ENCODE data around the gene MT2A.

Gene MT2A

DNA sequence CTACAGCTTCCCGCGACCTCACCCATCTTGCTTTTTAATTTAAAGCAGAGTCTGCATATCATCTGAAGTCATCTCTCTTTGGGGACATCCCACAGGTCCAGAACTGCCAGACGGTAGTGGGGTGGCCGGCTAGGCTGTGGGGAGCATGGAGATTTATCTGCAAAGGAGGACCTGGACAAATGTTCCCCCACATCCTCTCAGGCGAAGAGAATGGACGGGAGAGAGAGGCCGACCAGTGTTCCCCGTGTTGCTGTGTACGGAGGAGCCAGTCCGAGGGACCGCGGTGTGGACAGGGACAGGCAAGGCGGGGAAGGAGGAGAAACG lies 23.4 kb downstream of the MT2A start:
- H3K4me3 ChIP-seq (ENCODE audit: low read depth, low read length): peak overlapping the region; percentile 27
- no peak for DNase-seq (ENCODE audit: low read depth, low spot score)
- in situ Hi-C loops (cut with HindIII; ENCODE audit: low sequenced_read_pairs): no loop called here
- TF ChIP-seq, protein P1, sequence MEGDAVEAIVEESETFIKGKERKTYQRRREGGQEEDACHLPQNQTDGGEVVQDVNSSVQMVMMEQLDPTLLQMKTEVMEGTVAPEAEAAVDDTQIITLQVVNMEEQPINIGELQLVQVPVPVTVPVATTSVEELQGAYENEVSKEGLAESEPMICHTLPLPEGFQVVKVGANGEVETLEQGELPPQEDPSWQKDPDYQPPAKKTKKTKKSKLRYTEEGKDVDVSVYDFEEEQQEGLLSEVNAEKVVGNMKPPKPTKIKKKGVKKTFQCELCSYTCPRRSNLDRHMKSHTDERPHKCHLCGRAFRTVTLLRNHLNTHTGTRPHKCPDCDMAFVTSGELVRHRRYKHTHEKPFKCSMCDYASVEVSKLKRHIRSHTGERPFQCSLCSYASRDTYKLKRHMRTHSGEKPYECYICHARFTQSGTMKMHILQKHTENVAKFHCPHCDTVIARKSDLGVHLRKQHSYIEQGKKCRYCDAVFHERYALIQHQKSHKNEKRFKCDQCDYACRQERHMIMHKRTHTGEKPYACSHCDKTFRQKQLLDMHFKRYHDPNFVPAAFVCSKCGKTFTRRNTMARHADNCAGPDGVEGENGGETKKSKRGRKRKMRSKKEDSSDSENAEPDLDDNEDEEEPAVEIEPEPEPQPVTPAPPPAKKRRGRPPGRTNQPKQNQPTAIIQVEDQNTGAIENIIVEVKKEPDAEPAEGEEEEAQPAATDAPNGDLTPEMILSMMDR (IDR thresholded peaks at IDR 0.05; ENCODE audit: low read depth, low read length): no peak

DNA sequence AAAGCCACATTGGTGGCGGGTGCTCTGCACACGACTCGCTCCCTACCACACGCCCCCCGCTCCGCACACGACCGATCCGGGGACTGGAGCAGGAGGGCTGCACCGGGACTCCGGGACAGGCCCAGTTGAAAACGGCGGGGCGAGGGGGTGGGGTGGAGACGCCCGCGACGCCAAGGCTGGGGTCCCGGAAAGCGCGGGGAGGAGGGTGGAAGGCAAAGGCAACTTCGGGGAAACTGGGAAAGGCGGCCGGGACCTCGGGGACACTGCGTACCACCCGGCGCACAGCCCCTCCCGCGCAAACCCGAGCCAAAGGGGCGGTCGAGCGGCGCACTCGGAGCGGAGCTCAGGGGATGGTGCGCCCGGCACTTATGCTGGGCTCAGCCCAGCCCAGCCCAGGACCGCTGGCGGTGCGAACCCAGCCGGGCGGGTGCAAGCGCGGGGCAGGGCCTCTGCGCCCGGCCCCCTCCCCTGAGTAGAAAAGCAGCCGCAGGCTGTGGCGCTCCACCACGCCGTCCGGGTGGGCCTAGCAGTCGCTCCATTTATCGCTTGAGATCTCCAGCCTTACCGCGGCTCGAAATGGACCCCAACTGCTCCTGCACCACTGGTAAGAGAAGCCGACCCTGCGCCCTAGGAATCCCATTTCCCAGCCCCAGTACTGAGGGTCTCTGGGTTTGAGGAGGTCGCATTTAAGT lies 23.9 kb downstream of the MT2A start, which contains the start of gene MT1M:
TSS of gene MT1M (plus strand) at position 504 of the 692 bp plus-strand sequence. CDS start at position 577, 73 bp downstream.
- H3K4me3 ChIP-seq (ENCODE audit: low read depth, low read length): peak within 1 kb of the TSS; percentile 27
- DNase-seq (ENCODE audit: low read depth, low spot score): no peak
- in situ Hi-C loops (cut with HindIII; ENCODE audit: low sequenced_read_pairs): no loop called here
- TF ChIP-seq, protein P1 (IDR thresholded peaks at IDR 0.05; ENCODE audit: low read depth, low read length): no peak

DNA sequence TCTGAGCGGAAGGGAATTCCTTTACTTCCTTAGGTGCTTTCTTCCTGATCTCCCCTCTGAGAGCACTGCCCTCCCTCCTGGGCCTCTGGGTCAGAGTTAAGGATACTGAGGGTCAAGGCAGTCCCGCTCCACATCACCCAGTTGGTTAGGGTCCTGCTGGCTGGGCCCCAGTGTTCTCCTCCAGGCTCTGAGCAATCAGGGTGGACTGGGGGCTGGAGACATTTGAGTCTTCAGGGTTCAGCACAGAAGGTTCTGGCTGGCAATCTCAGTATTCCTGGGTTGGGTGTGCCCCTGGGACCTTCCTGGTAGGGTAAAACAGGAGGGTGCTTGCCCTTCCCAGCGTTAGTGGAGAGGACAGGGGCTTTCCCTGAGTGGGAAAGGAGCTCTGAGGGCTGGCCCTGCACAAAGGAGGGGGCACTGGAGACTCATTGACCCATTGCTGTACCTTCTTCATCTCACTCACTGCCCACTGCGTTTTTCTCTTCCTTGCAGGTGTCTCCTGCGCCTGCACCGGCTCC lies 24.5 kb downstream of the MT2A start:
- peak overlapping the region; percentile 27 for H3K4me3 ChIP-seq (ENCODE audit: low read depth, low read length)

DNA sequence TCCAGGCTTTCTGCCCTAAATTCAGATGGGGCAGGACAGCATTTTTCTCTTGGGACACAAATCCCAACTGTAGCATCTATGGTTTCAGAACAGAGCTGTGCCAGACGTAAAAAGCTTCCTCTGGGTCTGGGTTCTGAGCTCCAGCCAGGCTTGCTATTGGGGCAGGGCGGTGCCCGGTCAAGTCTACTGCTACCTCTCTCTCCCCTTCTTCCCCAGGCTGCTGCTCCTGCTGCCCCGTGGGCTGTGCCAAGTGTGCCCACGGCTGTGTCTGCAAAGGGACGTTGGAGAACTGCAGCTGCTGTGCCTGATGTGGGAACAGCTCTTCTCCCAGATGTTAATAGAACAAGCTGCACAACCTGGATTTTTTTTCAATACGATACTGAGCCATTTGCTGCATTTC lies 25.2 kb downstream of the MT2A start:
- no peak overlapping the region for H3K4me3 ChIP-seq (ENCODE audit: low read depth, low read length)
- no peak for DNase-seq (ENCODE audit: low read depth, low spot score)
- TF ChIP-seq, protein P1 (IDR thresholded peaks at IDR 0.05; ENCODE audit: low read depth, low read length): no peak
- in situ Hi-C loops (cut with HindIII; ENCODE audit: low sequenced_read_pairs): no loop called here

More for the DNA sequence above, 24.5 kb downstream of the MT2A start:
- DNase-seq (ENCODE audit: low read depth, low spot score): no peak
- TF ChIP-seq, protein P1 (IDR thresholded peaks at IDR 0.05; ENCODE audit: low read depth, low read length): no peak
- in situ Hi-C loops (cut with HindIII; ENCODE audit: low sequenced_read_pairs): no loop called here

DNA sequence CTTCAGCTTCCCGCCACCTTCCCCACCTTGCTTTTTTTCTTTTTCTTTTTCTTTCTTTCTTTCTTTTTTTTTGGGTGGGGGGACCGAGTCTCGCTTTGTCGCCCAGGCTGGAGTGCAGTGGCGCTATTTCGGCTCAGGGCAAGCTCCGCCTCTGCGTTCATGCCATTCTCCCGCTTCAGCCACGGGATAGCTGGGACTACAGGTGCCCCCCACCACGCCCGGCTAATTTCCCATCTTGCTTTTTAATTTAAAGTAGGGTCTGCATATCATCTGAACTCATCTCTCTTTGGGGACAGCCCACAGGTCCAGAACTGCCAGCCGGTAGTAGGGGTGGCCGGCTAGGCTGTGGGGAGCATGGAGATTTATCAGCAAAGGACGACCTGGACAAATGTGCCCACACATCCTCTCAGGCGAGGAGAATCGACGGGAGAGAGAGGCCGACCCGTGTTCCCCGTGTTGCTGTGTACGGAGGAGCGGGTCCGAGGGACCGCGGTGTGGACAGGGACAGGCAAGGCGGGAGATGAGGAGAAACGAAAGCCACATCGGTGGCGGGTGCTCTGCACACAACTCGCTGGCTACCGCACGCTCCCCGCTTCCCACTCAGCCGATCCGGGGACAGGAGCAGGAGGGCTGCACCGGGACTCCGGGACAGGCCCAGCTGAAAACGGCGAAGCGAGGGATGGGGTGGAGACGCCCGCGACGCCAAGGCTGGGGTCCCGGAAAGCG lies 26.5 kb downstream of the MT2A start:
- peak overlapping the region; percentile 15 for H3K4me3 ChIP-seq (ENCODE audit: low read depth, low read length)
- DNase-seq (ENCODE audit: low read depth, low spot score): no peak
- in situ Hi-C loops (cut with HindIII; ENCODE audit: low sequenced_read_pairs): no loop called here
- TF ChIP-seq, protein P1 (IDR thresholded peaks at IDR 0.05; ENCODE audit: low read depth, low read length): no peak

DNA sequence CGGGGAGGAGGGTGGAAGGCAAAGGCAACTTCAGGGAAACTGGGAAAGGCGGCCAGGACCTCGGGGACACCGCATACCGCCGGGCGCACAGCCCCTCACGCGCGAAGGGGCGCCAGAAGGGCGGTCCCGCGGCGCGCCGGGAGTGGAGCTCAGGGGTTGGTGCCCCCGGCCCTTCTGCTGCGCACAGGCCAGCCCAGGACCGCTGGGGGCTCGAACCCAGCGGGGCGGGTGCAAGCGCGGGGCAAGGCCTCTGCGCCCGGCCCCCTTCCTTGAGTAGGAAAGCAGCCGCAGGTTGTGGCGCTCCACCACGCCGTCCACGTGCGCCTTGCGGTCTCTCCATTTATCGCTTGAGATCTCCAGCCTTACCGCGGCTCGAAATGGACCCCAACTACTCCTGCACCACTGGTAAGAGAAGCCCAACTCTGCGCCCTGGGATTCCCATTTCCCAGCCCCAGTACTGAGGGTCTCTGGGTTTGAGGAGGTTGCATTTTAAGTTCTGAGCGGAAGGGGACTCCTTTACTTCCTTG lies 27.1 kb downstream of the MT2A start:
- TF ChIP-seq, protein P1 (IDR thresholded peaks at IDR 0.05; ENCODE audit: low read depth, low read length): no peak
- in situ Hi-C loops (cut with HindIII; ENCODE audit: low sequenced_read_pairs): no loop called here
- H3K4me3 ChIP-seq (ENCODE audit: low read depth, low read length): peak overlapping the region; percentile 15
- no peak for DNase-seq (ENCODE audit: low read depth, low spot score)
